ENCODE results near the gene JPH4. TPM values are rescaled to one million over a fixed set of nuclear protein-coding genes. Genes with fewer than 3 reads are reported as not detected.

JPH4 gene
- total and polyA plus RNA-seq, 2 donors (not counting 3 experiments of a cell fraction or from before 2014, with no cell fraction given) = 0.06 TPM; not detected in 1

DNA sequence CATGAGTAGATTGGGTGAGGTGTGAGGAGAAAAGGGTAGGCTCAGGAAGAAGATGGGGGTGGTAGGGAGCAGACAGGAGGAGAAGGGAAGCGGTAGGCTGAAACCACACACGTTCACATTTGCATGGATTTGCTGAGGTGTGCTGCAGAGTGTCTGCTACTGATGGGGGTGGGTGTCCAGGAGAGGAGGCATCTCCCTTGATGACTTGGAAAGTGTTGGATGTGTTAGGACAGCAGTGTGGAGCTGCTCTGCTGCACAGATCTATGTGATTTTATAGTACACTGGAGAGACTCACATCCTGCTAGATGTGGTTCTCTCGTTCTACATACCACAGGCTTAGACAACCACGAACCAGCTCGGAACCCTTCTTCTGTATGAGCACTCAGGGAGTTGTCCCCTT is 36.3 kb downstream of the JPH4 start:
- intact Hi-C loops (cut with micrococcal nuclease) = no loop called here
- no peaks in the 10 kb centered on the region for H3K36me3 ChIP-seq (ENCODE audit: control insufficient read depth in 2 of 2, extremely low read depth in 1 of 2, insufficient read depth in 2 of 2, low read length in 2 of 2)
- H3K27me3 ChIP-seq (ENCODE audit: control insufficient read depth in 2 of 2, insufficient read depth in 2 of 2, low read length in 2 of 2) = peaks cover 0 to under 1% of the 10 kb centered on the region in 2 experiments
- ChIA-PET CTCF (interaction anchor here (2.8 to 3.5 kb wide), 3 partner anchors 13 to 64 kb away, joined by 10 to 17 read pairs (median 12); no protein-coding TSS in a partner anchor), POLR2A (no interaction called here)
- DNase-seq (ENCODE audit: low read depth, low spot score) (no peak), FAIRE-seq (no peak)
- no peak overlapping the region for H3K4me2 ChIP-seq (ENCODE audit: insufficient read depth, low read length)
- BruUV-seq (replicated peaks) = no TSS peak
- no peaks in the 10 kb centered on the region for H3K9me1 ChIP-seq (replicated peaks; ENCODE audit: control insufficient read depth, extremely low read depth, insufficient read depth, low read length)
- TF ChIP-seq FOS (IDR thresholded peaks at IDR 0.05; ENCODE audit: borderline replicate concordance, insufficient read depth, low read length) (no peak), POLR2A (IDR thresholded peaks at IDR 0.05; ENCODE audit: low read depth, low read length) (no peak), POLR2AphosphoS5 (IDR thresholded peaks at IDR 0.05; ENCODE audit: insufficient read depth, low read depth, low read length) (no peak), EZH2 (IDR thresholded peaks at IDR 0.05; ENCODE audit: borderline replicate concordance, low read depth, low read length, severe bottlenecking) (no peak), JUN (IDR thresholded peaks at IDR 0.05; ENCODE audit: borderline replicate concordance, insufficient read depth, insufficient read length, low read depth) (no peak), MYC (IDR thresholded peaks at IDR 0.05; ENCODE audit: low read depth, low read length) (no peak), GATA2 (IDR thresholded peaks at IDR 0.05; ENCODE audit: insufficient read depth, insufficient read length, low read depth, low read length) (no peak)
- TF ChIP-seq, protein P1, sequence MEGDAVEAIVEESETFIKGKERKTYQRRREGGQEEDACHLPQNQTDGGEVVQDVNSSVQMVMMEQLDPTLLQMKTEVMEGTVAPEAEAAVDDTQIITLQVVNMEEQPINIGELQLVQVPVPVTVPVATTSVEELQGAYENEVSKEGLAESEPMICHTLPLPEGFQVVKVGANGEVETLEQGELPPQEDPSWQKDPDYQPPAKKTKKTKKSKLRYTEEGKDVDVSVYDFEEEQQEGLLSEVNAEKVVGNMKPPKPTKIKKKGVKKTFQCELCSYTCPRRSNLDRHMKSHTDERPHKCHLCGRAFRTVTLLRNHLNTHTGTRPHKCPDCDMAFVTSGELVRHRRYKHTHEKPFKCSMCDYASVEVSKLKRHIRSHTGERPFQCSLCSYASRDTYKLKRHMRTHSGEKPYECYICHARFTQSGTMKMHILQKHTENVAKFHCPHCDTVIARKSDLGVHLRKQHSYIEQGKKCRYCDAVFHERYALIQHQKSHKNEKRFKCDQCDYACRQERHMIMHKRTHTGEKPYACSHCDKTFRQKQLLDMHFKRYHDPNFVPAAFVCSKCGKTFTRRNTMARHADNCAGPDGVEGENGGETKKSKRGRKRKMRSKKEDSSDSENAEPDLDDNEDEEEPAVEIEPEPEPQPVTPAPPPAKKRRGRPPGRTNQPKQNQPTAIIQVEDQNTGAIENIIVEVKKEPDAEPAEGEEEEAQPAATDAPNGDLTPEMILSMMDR (IDR thresholded peaks at IDR 0.05; ENCODE audit: extremely low read depth in 1 of 2, insufficient read depth in 1 of 2, low read depth in 1 of 2, low read length in 2 of 2) = no peak
- TF ChIP-seq, protein P2, sequence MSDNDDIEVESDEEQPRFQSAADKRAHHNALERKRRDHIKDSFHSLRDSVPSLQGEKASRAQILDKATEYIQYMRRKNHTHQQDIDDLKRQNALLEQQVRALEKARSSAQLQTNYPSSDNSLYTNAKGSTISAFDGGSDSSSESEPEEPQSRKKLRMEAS (IDR thresholded peaks at IDR 0.05; ENCODE audit: insufficient read depth, insufficient read length) = no peak
- H3K27ac ChIP-seq (ENCODE audit: insufficient read depth, low read depth, low read length) = no peak overlapping the region
- H3K4me3 ChIP-seq (replicated peaks in 1 of 3; ENCODE audit: insufficient read depth in 1 of 3, low read depth in 1 of 3, low read length in 3 of 3) = no peak overlapping the region
- no peaks in the 10 kb centered on the region for H3K9me3 ChIP-seq (replicated peaks; ENCODE audit: control insufficient read depth, insufficient read depth, low read length)
- no peak overlapping the region for H3K9ac ChIP-seq (replicated peaks; ENCODE audit: extremely low read depth, insufficient read depth, low read length)
- H2AFZ ChIP-seq (ENCODE audit: low read depth, low read length) = no peak overlapping the region
- H4K20me1 ChIP-seq (replicated peaks; ENCODE audit: control insufficient read depth, extremely low read depth, insufficient read depth, low read length) = no peaks in the 10 kb centered on the region
- dilution Hi-C loops (cut with MboI; ENCODE audit: extremely low pct_ligation_motif_present, low sequenced_read_pairs) = no loop called here
- H3K4me1 ChIP-seq (ENCODE audit: control insufficient read depth, extremely low read depth, insufficient read depth, low read length) = no peaks in the 10 kb centered on the region
- H3K79me2 ChIP-seq (ENCODE audit: control insufficient read depth, insufficient read depth, low read length) = no peaks in the 10 kb centered on the region
